ENCODE measurements around the gene NLN.

DNA sequence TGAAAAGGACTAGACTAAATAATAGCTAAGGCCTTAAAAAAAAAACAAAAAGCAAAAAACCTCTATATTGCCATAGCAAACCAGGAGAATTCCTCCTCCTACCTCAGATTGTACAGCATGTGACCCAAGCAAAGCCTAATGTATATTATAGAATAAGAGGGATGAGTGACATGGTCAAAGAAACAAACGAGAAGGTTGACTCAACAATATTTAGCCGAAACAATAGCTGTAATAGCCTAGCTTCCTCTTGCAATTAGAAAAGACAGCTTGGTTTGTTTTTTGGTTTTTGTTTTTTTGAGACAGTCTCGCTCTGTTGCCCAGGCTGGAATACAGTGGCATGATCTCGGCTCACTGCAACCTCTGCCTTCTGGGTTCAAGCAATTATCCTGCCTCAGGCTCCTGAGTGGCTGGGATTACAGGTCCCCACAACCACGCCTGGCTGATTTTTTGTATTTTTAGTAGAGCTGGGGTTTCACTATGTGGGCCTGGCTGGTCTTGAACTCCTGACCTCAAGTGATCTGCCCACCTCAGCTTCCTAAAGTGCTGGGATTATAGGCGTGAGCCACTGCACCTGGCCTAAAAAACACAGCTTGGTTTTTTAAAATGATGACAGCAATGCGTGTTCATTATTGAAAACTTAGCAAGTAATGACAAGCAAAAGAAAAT lies 5.6 kb downstream of the NLN start:
- TF ChIP-seq, protein P1, sequence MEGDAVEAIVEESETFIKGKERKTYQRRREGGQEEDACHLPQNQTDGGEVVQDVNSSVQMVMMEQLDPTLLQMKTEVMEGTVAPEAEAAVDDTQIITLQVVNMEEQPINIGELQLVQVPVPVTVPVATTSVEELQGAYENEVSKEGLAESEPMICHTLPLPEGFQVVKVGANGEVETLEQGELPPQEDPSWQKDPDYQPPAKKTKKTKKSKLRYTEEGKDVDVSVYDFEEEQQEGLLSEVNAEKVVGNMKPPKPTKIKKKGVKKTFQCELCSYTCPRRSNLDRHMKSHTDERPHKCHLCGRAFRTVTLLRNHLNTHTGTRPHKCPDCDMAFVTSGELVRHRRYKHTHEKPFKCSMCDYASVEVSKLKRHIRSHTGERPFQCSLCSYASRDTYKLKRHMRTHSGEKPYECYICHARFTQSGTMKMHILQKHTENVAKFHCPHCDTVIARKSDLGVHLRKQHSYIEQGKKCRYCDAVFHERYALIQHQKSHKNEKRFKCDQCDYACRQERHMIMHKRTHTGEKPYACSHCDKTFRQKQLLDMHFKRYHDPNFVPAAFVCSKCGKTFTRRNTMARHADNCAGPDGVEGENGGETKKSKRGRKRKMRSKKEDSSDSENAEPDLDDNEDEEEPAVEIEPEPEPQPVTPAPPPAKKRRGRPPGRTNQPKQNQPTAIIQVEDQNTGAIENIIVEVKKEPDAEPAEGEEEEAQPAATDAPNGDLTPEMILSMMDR (IDR thresholded peaks at IDR 0.05; ENCODE audit: low read depth, low read length), result no peak
- TF ChIP-seq POLR2A (IDR thresholded peaks at IDR 0.05; ENCODE audit: extremely low read depth, insufficient read length), result no peak
- TF ChIP-seq, protein P2, sequence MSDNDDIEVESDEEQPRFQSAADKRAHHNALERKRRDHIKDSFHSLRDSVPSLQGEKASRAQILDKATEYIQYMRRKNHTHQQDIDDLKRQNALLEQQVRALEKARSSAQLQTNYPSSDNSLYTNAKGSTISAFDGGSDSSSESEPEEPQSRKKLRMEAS (IDR thresholded peaks at IDR 0.05; ENCODE audit: low read depth, low read length), result no peak
